ENCODE data around the gene PIM3.

Gene PIM3

DNA sequence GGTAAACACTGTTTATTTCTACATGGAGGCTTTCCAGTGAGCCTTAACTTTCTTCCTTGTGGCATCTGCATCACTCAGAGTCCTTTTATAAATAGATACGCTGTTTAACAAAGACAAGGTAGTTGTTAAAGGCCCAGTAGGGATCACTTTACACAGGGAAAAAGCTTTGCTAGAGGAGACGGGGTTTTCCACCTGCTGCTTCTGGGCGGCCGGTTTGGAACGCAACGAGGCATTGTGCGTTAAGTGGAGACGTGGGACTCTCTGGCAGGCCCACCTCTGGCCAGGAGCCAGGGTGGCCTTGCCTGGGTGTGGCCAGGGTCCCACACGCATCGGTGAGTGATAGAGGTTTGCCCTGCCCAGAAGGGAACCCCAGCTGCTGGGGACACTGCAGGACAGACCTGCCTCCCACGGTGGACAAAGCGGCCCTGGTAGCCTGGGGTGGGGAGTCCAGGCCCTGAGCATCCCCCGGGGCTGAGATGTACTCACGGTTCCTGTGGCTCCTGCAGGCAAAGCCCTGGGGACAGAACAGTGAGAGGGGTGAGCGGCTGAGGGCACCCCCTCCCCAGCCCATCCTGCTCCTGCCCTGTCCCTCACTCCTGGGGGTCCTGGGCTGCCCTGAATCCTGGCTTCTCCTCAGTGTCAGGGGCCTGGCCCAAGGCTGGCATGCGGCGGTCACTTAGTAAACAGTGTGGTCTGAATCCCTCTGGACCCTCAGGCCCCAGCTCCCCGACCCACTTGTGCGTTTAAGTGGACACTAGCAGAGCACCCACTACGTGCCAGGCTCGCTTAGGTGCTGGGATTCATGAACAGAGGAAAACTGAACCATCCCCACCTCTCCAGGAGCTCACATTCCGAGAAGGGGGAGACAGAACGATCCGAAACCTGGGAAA lies 47.8 kb downstream of the PIM3 start:
- peak; percentile 95 for DNase-seq

DNA sequence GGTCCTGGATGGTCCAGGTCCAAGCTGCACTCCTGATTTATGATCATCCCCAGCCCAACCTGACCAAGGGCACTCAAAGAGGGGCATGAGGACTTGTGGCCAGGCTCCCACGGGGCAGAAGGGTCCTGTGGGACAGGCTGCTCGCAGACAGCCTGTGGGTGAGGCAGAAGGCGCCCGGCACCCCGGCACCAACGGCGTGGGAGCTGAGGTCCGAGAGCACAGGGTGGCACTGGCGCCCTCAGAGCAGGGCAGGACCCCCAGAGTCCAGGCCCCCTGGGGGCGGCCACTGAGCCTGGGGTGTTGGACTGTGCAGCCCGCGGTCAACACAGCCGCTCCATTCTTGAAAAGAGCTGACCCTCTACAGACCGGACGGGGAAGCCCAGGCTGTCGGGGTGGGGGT lies 48.7 kb downstream of the PIM3 start:
- DNase-seq, result no peak

DNA sequence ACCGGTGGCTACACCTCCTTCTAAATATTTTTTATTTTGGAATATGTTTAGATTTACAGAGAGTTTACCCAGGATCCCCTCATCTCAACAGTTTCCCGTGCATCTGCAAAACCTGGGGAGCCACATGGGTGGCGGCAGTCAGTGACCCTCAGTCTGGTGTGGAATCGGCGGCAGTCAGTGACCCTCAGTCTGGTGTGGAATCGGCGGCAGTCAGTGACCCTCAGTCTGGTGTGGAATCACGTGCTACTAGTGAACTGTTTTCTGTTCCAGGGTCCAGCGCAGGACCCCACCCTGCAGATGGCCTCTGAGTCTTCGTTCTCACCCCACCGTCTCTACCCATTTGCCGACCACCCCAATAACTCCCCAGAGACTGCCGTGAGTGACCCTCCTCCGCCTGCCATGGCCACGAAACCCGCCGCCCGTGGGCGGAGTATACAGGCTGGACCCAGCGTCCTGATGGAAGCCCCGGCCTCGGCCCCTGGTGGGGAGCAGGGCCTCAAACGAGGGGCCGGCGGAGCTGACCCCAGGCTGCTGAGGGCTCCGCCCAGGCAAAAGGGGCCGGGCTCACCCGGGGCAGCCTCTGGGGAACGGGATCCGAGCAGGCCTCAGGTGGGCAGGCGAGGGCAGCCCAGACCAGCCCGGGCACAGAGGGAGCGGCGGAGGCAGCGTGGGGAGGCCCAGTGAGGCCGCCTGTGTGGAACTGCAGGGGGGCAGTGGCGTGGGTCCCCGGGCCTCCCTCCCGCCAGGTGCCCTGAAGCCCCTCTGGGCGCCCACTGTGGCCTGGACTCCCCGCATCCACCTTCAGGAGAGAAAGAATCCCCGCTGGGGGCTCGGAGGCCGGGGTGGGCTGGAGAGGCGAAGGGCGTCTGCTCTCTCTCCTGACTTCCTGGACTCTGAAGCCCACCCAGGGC lies 49.4 kb downstream of the PIM3 start:
- no peak for DNase-seq

DNA sequence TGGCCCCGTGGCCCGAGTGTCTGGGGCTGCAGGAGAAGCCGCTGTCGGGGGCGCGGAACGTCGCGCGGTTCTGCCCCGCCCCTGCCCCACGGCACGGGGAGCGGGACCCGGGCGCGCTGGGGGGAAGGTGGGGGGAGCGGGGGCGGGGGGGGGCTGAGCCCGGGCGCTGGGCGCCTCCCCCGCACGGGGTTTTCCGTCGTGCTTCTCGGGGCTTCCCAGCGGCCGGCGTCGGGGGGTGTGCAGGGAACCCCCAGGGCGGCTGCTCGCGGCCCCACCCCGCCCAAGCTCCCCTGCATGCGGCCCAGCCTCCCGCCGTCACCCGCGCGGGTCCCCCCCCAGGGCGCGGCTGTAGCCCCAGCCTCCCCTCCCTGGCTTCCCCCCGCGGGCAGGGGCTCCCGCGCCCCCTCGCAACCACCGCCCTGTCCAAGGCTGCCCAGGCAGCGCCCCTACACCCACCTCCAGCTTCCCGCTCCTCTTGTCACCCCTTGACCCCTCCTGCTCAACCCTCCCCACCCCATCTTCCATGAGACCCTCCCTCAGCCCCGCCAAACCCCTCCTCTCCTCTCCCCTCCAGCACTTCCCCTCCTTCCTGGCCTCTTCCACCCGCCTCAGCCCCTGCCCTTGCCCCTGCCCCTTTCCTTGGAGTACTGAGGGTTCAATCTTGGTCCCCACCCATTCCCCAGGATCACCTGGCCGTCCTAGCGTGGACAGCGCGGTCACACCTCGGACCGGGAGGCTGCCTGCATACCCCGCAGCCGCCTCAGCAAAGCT lies 50.3 kb downstream of the PIM3 start:
- no peak for DNase-seq

DNA sequence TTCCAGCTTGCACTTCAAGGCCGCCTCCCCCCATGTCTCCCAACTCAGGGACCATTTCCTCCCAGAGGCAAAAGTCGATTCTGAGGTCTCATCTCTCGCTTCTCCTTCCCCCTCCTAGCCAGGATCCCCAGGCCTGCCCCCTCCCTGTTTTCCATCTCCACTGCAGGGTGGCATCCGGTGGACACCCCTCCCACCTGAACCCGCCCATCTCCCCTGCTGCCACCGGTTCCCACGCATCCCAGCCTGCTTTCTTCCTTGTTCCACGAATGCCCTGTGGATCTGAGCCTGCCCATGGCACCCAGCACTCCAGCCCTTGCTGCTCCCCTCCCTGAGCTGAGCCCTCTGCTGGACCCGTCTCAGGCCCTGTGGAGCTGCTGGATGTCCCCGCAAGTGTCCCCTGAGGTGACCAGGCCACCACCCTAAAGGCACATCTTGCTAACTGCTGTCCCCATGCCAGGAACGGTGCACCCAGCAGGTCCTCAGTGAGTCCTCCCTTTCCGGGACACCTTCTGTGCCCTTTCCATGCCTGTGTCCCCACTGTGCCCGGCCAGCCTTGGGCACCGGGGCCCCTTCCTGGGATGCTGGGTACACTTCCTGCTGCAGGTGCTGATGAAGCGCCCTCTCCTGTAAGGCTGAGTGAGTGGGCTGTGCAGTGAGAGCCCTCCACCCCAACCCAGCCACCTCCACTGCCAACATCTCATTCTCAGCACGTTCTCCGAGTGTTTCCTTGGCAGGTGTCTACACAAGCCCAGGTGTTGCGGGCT lies 51.1 kb downstream of the PIM3 start:
- peak; percentile 45 for DNase-seq

DNA sequence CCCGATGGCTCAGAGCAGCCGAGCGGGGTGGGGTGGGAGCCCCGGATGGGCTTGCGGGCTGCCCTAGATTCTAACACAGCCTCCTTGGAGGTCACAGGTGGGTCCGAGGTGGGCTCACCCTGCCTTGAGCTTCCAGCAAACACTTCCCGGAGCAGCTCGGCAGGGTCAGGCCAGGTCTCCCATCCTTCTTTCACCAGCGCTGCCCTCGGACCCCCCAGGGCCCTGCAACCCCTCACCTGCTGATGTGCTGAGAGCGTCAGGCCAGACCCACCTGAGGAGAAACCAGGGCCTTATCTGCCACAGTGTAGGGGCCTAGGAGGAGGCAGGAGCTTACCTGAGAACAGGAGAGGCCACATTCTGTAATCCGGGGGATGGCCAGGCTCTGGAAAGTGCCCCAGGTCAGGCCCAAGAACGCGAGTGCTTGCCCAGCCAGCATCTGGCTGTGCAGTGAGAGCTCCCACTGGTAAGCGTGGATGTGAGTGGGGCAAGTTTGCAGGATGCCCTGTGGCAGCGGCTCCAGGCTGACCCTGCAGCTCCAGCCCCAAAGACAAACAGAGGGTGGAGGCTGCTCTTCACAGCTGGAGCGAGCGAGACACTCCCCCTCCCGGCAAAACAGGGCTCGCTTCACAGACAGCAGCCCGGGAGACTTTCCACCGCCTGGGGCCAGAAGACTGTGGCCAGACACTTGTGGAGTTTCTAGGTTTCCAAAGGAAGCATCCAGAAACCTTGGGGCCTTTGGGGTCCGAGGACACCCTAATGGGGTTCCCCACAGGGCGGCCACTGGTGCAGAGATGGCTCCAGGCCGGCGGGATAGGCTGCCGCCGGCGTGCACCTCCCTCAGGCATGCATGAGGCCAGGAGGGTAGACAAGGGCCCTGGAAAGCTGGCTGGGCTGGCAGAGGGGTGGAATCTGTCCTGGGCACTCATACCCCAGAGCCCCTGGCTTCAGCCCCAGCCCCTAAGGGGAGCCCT lies 51.9 kb downstream of the PIM3 start, which contains the start of gene IL17REL:
IL17REL (minus strand) TSS at position 555 of the 971 bp plus-strand sequence; CDS start at position 436, 119 bp downstream.
- no peak for DNase-seq
